ENCODE results near the gene PEG3. TPM values are rescaled to one million over a fixed set of nuclear protein-coding genes. Genes with fewer than 3 reads are reported as not detected.

PEG3 gene
- total and polyA plus RNA-seq, 10 of the 15 experiments (the other 5 are each of a cell fraction or from before 2014, with no cell fraction given), result 0.03 to 0.33 TPM; not detected in 8

DNA sequence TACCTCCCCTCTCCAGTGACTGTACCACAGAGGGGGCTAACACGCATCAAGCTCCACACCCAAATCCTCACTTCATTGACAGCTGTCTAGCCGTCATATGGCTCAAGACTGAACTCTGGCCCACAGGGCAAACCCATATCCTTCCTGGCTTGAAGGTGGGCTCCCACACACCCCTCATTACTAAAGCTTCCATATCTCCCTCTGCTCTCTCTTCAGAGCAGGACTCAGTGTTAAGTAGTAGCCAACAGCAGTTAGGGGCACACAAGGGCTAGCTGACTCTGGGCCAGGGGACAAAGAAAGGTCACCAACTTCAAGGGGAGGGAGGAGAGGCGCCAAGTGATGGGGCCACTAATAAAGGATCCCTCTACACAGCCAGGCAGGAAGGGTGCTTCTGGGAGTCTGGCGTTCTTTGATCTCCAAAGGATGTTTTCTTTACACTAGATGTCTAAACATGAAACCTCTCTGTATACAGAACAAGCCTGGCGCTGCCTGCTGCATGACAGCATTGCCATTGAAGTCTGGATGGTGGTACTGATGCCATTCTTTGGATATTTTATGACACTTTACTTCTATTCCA lies 8.1 kb downstream of the PEG3 start:
- in situ Hi-C loops (cut with MboI), result no loop called here
- no peaks in the 10 kb centered on the region; the same call in 2 of the 3 replicates for H3K9me3 ChIP-seq (replicated peaks; ENCODE audit: control insufficient read depth, insufficient read depth, low read length)
- ATAC-seq (no peak), DNase-seq (ENCODE audit: low read depth, low spot score) (no peak), FAIRE-seq (no peak)
- H3K27me3 ChIP-seq (replicated peaks in 1 of 2; ENCODE audit: control insufficient read depth in 2 of 2, insufficient read depth in 2 of 2, low read length in 1 of 2), result no peaks in the 10 kb centered on the region
- H3K4me2 ChIP-seq (ENCODE audit: control insufficient read depth, insufficient read depth), result no peak overlapping the region
- SMC1A ChIA-PET (ENCODE audit: uncharacterized antibody, unreplicated experiment), result no interaction called here
- 9% methylated on average over 5 of the region's 5 CpGs for WGBS (ENCODE audit: insufficient coverage, insufficient replicate concordance, low lambda C conversion rate, missing lambda C conversion rate)
- intact Hi-C loops (cut with micrococcal nuclease; ENCODE audit: unreplicated experiment), result no loop called here
- no peak overlapping the region for H3K4me3 ChIP-seq
- H2AFZ ChIP-seq (ENCODE audit: control insufficient read depth, low read depth, low read length), result no peak overlapping the region
- CTCF ChIA-PET, result no interaction called here
- RAD21 ChIA-PET (ENCODE audit: unreplicated experiment), result no interaction called here
- no peak overlapping the region for H3K9ac ChIP-seq (ENCODE audit: control insufficient read depth, insufficient read depth, low read length)
- H3K79me2 ChIP-seq (ENCODE audit: control insufficient read depth, insufficient read depth, low read length), result no peaks in the 10 kb centered on the region
- BruUV-seq (replicated peaks), result no TSS peak
- no peaks in the 10 kb centered on the region for H3K4me1 ChIP-seq (ENCODE audit: control insufficient read depth, insufficient read depth, low read length)
- no peaks in the 10 kb centered on the region for H3K36me3 ChIP-seq (ENCODE audit: control insufficient read depth in 2 of 2, insufficient read depth in 2 of 2, low read length in 1 of 2)
- H4K20me1 ChIP-seq (ENCODE audit: control insufficient read depth, insufficient read depth), result no peaks in the 10 kb centered on the region
- no peak overlapping the region for H3K27ac ChIP-seq (ENCODE audit: control insufficient read depth, insufficient read depth)
- POLR2A ChIA-PET, result no interaction called here
- TF ChIP-seq NR2C1 (IDR thresholded peaks at IDR 0.05), result no peak
- TF ChIP-seq JUND (IDR thresholded peaks at IDR 0.05; ENCODE audit: low read depth, low read length), result no peak
- no peak for TF ChIP-seq CEBPB (IDR thresholded peaks at IDR 0.05; ENCODE audit: borderline replicate concordance in 1 of 2, low read depth in 2 of 2, low read length in 2 of 2)
- TF ChIP-seq, protein P1, sequence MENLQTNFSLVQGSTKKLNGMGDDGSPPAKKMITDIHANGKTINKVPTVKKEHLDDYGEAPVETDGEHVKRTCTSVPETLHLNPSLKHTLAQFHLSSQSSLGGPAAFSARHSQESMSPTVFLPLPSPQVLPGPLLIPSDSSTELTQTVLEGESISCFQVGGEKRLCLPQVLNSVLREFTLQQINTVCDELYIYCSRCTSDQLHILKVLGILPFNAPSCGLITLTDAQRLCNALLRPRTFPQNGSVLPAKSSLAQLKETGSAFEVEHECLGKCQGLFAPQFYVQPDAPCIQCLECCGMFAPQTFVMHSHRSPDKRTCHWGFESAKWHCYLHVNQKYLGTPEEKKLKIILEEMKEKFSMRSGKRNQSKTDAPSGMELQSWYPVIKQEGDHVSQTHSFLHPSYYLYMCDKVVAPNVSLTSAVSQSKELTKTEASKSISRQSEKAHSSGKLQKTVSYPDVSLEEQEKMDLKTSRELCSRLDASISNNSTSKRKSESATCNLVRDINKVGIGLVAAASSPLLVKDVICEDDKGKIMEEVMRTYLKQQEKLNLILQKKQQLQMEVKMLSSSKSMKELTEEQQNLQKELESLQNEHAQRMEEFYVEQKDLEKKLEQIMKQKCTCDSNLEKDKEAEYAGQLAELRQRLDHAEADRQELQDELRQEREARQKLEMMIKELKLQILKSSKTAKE (IDR thresholded peaks at IDR 0.05; ENCODE audit: low read depth, poor library complexity, severe bottlenecking), result no peak
- no peak for TF ChIP-seq ZZZ3 (IDR thresholded peaks at IDR 0.05; ENCODE audit: control insufficient read depth, insufficient read length, low read depth)
- no peak for TF ChIP-seq E4F1 (IDR thresholded peaks at IDR 0.05; ENCODE audit: borderline replicate concordance, partially characterized antibody)
- TF ChIP-seq, protein P2, sequence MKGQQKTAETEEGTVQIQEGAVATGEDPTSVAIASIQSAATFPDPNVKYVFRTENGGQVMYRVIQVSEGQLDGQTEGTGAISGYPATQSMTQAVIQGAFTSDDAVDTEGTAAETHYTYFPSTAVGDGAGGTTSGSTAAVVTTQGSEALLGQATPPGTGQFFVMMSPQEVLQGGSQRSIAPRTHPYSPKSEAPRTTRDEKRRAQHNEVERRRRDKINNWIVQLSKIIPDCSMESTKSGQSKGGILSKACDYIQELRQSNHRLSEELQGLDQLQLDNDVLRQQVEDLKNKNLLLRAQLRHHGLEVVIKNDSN (IDR thresholded peaks at IDR 0.05; ENCODE audit: borderline replicate concordance, extremely low read length, insufficient read depth, low read depth, low read length), result no peak
- no peak for TF ChIP-seq POLR2AphosphoS5 (IDR thresholded peaks at IDR 0.05; ENCODE audit: low read length)
- TF ChIP-seq NR2C2 (IDR thresholded peaks at IDR 0.05; ENCODE audit: borderline replicate concordance, control insufficient read depth, insufficient read length, low read depth), result no peak
- no peak for TF ChIP-seq SRF (IDR thresholded peaks at IDR 0.05; ENCODE audit: low read depth in 2 of 2, low read length in 2 of 2)
- no peak for TF ChIP-seq MEF2B (IDR thresholded peaks at IDR 0.05; ENCODE audit: partially characterized antibody, poor library complexity, severe bottlenecking)
- no peak for TF ChIP-seq YBX1 (IDR thresholded peaks at IDR 0.05)
- TF ChIP-seq SUPT20H (IDR thresholded peaks at IDR 0.05; ENCODE audit: borderline replicate concordance, control insufficient read depth, low read depth, low read length), result no peak
- no peak for TF ChIP-seq HDAC6 (IDR thresholded peaks at IDR 0.05; ENCODE audit: unreplicated experiment)
- no peak for TF ChIP-seq CHD4 (IDR thresholded peaks at IDR 0.05)
